ENCODE measurements around the gene VPS36. TPM values are rescaled to one million over a fixed set of nuclear protein-coding genes. Genes with fewer than 3 reads are reported as not detected.
"Not testable (repeated sequence)": the region's sequence is repeated elsewhere in the genome, so short reads cannot be mapped to it uniquely, and the experiment has no call there.

The VPS36 gene
- total RNA-seq, 1 experiment from 2014 or later: 30.6 TPM

DNA sequence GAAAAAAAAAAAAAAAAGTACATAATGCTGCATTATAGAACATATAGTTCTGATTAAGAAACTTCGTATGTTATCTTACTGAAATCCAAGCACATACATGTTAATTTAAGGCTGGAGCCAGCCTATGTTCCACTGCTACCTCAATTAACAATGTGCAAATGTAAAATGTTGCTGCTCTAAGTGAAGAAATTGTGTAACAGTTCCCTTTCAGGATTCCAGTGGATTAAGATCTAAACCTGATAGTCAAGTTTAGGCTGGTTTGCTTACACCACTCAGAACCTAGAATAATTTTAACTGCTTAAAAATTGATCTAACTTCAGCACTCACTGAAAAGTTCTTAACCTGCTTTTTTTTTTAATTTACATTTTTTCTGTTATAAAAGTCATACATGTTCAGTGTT, 4.2 kb downstream of the VPS36 start:
- DNase-seq (ENCODE audit: low spot score): no peak

DNA sequence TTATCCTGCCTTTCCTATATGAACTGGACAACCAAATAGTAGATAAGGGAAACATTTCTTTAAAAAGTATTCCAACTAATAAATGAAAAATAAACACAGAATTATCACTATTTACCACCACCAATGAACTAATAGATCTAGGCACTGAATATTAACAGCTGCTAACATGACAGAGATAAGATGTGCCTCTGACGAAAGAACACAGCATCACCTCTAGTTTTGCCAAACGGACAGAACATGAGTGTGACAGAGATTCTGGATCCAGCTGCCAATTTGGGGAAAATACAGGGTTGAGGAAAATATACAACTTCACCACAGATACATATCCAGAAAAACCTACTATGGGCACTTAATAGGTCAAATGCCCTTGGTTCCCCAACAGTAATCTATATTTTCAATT, 18.0 kb downstream of the VPS36 start:
- no peak for DNase-seq (ENCODE audit: low spot score)

DNA sequence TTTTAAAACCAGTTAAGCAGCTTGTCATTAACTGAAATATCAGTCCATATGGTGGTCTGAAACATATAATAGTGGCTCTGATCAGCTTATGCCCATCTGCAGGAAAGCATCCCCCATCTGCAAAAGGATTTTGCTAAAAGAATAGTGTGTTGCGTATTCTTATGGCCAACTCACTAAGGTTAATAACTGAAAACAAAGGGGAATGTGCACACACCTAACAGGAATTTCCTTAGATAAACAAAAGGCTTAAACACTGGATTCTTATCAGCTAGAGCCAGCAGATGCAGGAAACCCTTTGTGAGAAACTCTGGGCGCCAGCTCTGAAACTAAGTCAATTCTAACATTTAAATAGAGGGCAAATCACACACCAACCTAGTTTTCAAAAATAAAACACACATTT, 22.1 kb downstream of the VPS36 start:
- DNase-seq (ENCODE audit: low spot score): peak; percentile 59

DNA sequence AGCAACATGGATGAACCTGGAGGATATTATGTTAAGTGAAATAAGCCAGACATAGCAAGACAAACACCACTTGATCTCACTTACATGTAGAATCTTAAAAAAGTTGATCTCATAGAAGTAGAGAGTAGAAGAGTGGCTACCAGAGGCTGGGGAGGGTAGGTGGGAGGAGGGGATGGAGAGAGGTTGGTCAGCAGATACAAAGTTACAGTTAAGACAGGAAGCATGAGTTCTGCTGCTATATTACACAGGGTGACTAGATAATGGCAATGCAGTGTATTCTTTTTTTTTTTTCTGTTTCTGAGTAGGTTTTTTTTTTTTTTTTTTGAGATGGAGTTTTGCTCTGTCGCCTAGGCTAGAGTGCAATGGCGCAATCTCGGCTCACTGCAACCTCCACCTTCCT, 29.2 kb downstream of the VPS36 start:
- no peak for DNase-seq (ENCODE audit: low spot score)

DNA sequence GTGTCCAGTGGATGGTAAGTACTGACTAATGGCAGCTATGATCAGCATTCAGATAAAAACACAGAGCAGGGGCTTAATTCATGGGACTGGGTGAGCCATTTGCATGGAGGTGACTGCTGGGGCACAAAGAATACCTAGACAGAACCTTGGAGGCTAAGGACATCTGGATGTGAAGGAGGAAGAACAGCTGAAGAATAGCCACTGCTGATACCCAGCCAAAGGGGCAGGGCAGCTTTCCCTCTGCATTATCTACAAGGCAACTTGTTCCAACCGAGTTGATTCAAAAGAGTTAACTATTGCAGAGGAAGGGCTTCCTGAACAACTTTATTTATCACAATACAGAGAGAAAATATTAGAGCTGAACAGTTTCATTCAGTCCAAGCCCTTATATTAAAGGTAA, 31.4 kb downstream of the VPS36 start:
- DNase-seq (ENCODE audit: low spot score): no peak

DNA sequence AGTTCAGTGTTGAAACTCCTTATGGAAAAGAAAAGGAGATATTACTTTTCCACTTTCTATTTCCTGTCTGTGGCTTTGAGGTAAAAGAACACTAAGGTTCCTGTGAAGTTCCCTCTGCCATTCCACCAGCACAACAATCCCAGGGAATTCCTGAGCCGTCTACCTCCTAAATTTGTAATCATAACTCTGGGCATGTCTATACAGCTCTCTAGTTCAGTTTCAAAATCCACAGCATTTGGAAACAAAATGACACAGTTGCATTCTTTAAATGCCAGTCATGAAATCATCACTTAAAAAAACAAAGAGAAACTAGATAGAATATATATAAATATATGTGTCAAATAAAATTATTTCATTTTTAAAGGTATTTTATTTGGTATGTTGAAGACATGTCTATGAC, 35.5 kb downstream of the VPS36 start:
- no peak for DNase-seq (ENCODE audit: low spot score)

DNA sequence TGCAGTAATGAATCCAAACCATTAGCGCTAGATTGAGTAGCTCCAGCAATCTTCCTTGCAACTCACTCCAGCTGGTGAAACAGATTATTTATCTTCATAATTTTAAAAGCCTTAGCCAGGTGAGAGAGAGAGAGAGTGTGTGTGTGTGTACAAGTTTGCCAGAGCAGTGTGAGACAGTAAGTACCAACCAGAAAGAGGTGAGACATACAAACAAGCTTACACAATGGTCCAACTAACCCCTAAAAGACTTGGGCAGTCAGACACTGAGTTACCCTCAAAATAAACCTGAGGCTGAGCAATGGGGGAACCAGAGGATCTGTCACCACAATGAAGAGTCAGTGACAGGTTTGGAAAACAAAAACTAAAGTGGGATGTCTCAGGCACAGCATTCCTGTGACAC, 36.4 kb downstream of the VPS36 start:
- no peak for DNase-seq (ENCODE audit: low spot score)

DNA sequence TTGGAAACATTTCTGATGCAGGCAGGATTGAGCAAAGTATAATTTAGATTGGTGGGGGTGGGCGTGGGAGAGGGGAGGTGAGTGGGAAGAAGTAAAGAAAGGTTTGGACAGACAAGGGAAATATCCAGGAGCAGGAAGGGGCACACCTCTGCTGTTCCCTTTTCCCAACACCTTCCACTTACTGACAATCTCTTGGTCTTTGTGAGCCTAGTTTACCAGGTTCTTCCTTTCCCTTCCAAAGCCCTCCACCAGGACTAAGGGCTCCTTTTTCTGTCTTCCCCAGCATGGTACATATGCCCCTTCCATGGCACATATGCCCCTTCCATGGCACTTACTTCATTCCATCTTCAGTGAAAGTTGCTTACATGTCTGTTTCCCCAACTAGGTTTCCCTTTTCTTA, 38.3 kb downstream of the VPS36 start:
- DNase-seq (ENCODE audit: low spot score): no peak

DNA sequence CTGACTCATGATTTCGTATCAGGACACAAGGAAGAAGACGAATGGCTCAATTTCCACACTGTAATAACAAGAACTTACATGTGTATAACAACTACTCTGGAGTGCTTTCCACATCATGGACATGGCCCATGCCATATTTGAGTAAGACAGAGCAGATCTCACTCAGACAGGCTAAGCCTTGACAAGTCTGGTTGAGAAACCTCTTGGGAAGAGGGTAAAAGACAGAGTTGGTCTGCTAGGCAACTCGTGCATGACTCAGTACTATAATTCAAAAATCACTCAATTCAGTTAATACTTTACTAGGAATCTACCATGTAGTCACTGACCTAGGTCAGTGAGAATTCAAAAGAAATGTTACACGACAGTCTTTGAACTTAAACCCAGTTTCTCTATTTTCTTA, 38.8 kb downstream of the VPS36 start:
- DNase-seq (ENCODE audit: low spot score): peak; percentile 16

DNA sequence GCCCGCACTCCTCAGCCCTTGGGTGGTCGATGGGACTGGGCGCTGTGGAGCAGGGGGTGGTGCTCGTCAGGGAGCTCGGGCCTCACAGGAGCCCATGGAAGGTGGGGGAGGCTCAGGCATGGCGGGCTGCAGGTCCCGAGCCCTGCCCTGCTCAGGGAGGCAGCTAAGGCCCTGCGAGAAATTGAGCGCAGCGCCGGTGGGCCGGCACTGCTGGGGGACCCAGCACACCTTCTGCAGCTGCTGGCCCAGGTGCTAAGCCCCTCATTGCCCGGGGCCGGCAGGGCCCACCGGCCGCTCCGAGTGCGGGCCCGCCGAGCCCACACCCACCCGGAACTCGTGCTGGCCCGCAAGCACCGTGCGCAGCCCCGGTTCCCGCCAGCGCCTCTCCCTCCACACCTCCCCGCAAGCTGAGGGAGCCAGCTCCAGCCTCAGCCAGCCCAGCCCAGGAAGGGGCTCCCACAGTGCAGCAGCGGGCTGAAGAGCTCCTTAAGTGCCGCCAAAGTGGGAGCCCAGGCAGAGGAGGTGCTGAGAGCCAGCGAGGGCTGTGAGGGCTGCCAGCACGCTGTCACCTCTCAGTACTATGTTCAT, 42.3 kb downstream of the VPS36 start:
- DNase-seq (ENCODE audit: low spot score): not testable (repeated sequence)

DNA sequence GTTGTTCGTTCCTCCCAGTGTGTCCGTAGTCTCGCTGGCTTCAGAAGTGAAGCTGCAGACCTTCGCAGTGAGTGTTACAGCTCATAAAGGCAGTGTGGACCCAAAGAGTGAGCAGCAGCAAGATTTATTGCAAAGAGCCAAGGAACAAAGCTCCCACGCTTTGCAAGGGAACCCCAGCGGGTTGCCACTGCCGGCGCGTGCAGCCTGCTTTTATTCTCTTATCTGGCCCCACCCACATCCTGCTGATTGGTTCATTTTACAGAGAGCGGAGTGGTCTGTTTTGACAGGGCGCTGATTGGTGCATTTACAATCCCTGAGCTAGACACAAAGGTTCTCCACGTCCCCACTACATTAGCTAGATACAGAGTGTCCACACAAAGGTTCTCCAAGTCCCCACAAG, 43.0 kb downstream of the VPS36 start:
- not testable (repeated sequence) for DNase-seq (ENCODE audit: low spot score)

DNA sequence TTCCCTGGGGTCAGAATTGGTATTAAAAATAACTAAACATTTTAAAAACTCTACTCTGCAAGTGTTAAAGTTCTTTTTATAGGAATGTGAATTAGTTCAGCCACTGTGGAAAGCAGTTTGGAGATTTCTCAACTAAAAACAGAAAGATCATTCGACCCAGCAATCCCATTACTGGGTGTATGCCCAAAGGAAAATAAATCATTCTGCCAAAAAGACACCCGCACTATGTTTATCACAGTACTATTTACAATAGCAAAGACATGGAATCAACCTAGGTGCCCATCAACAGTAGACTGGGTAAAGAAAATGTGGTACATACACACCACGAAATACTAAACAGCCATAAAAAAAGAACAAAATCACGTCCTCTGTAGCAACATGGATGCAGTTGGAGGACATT, 43.8 kb downstream of the VPS36 start:
- DNase-seq (ENCODE audit: low spot score): no peak

DNA sequence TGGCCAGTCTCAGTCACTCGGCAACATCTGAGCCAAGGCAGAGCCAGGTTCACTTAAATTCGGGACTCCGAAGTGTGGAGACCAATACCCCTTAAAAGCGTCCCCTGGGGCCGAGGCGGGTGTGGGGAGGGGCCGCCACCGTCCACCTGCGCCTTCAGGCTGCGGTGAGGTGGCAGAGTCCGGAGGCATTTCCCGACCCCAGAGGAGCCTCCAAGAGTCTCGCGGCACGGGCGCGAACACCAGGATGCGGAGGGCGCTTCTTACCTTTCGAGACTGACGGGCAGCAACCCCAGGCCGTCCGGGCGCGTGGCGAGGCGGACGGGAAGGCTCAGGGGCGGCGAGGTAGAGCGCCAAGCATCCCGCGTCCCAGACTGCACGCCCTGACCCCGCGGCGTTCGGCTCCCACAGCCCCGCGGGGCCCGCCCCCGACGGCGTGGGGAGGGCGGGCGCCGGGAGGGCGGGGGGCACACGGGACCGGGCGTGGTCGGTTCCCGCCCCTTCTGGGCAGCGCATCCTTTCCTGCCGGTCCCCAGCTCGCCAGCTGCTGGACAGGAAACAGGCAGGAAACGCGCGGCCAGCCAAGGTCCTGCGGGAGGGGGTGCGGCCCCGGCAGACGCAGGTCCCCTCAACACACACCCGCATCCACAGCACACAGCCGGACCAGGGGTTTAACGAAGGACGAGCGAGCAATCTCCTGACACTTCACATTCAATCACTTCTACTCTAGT, 44.5 kb downstream of the VPS36 start, which contains the start of gene THSD1:
TSS of gene THSD1 (minus strand) at position 406 of the 728 bp plus-strand sequence. CDS start 3,572 bp downstream, outside the sequence.
- no peak for DNase-seq (ENCODE audit: low spot score)

DNA sequence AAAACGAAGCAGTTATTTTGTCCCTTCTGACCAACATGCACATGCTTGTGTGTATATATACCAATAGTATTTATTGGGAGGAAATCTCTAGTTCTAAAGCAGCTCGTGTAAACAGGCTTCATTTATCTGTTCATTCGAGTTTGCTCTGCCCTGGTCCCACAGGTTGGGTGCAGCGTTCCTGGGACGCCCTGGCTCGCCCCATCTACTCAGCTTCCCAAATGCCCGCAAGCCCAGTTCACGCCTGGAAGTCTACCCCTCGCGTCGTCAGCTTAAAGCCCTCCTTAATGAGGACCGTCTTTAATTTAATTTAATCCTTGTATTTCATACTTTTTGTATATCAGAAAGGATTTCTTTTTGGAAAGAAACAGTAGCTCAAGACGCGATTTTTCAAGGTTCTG, 45.1 kb downstream of the VPS36 start:
- no peak for DNase-seq (ENCODE audit: low spot score)

DNA sequence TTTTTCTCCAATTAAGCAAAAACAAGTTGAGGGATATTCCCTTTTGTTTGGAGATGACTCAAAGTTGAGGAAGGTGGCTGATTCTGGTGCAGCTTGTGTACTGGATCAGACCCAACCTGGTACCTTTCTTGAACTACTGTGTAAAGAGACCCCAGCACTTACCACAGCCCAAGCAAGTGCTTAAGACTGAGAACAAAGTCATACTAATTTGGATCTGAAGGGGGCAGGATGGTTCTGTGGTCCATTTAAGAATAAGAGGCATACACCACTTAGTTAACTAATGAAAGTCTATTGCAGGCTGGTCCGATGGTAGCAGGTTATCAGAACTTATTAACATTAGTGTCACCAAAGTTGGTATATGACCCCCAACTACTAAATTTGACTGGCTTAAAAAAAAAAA, 50.7 kb downstream of the VPS36 start:
- no peak for DNase-seq (ENCODE audit: low spot score)

DNA sequence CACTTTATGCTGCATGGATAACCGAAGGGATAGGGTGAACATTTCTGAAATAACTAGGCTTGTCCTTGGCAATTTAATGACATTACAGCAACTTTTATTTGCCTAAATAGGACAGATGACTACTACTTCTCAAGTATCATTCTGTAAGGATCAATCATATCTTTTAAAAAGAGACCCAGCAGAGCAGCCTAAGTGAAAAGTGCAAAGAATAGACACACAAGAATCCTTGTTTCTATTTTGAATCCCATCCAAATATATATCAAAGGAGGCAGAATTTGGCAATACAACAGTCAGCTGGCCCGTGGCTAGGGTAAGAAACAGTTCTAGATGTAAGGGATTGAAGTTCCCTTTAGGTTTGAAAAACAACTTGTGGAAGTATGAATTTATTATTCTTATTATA, 51.4 kb downstream of the VPS36 start:
- no peak for DNase-seq (ENCODE audit: low spot score)

DNA sequence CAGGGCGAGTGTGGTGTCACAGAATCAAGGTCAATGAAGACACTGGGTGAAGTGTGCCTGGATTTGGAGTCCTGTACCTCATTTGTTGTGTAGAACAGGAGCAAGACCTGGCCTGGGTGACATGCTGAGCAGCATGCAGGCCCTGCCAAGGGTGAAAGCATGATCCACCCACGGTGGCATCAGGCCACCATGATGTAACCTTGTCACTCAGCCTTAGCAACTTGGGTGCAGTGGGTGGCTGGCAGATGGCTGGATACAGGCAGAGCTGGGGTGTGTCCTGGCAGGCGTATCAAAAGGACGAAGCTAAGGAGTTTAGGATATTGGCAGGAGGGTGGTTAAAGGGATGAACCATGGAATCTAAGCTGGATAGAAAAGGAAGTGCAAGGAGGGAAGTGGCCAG, 54.7 kb downstream of the VPS36 start:
- DNase-seq (ENCODE audit: low spot score): no peak

DNA sequence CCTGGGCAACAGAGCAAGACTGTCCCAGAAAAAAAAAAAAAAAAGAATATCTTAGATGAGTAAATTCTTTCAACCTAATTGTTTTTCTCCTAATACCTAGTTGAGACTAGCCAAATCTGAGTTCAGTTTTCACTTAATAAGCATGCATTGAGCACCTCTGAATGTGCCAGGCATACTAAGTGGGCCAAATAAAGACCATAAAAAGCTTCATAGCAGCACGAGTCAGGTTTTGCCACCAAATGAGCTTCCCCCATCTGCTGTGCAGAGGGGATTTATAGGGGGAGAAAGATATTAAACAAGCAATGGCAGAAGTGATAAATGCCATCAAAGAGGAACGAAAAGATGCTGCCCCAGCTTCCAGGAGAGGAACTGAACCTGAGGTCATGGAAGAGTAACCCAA, 55.8 kb downstream of the VPS36 start:
- no peak for DNase-seq (ENCODE audit: low spot score)

DNA sequence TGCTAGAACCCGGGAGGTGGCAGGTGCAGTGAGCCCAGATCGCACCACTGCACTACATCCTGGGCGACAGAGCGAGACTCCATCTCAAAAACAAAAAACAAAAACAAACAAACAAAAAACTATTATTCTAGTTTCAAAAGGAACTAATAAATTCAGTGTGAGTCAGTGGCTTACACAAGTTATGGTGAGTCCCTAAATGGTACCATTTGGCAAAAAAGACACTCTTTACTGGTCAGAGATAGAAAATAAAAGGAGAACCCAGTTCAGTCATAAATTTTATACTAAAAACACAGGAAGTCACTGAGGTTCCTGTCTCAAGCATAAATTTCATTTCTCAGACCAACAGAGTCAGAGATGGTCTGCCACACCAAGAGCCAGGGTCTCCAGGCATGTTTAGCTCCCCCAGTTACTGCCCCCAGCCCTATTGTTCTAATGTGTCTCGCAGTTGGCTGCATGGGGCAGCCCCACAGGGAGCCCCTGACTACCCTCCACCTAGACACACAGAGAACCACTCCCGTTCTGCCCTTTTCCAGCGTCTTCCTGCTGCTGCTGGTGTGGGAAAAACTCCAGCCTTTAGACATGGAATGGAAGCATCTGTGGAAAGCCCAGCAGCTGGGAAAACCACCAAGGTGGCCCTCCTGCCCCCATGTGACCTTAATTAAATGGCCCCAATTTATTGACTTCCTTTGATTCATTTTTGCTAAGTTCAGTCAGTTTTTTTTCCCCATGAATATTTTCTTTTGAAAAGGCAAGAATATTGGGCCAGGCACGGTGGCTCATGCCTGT, 56.7 kb downstream of the VPS36 start:
- no peak for DNase-seq (ENCODE audit: low spot score)

DNA sequence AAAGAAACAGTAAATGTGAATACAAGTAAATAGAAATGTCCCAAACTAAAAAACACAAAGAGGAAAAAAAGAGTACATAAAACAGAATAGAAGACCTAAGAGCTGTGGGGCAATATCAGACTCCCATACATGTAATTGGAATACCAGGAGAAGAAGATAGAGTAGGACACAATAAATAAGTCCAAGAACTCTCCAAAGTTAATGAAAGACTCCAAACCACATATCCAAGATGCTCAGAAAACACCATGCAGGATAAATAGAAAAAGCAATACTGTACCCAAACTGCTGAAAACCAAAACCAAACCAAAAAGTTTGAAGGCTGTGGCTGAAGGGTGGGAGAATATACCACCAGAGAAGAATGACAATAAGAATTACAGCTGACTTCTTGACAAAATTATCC, 62.7 kb downstream of the VPS36 start:
- no peak for DNase-seq (ENCODE audit: low spot score)

DNA sequence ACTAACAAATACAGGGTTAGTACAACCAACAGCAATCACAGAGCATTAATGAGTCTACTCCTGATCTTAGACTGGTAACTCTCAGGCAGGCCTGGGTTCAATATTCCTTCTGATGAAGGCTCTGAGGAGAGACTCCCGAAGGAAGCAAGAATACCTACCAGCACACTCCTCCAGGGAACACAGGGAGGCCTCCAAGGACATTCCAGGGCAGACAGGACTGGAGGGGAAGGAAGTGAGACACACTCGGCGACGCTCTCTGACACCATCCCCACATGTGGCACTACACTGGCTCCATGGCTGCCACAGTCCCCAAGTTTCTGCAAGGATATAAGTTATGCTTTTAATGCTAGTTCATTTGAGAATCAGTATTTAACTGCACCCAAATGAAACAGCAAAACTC, 64.6 kb downstream of the VPS36 start:
- no peak for DNase-seq (ENCODE audit: low spot score)

DNA sequence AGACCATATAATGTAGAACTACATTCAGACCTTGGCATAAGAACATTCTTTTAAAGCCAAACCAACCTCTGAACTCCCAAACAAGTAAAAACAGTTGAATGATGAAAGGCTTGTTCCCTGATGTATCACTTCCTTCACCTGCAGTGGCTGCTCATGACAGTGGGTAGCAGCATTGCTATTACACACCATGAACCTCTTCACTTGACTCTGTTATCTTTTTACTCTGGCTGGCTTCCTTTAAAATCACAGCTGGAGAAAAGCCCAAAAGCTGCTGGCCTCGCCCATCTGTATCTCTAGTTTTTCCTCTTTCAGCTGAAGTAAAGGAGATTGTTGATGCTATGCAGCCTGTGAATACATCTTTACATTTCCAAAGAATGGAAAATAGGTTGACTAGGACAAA, 67.1 kb downstream of the VPS36 start:
- no peak for DNase-seq (ENCODE audit: low spot score)

DNA sequence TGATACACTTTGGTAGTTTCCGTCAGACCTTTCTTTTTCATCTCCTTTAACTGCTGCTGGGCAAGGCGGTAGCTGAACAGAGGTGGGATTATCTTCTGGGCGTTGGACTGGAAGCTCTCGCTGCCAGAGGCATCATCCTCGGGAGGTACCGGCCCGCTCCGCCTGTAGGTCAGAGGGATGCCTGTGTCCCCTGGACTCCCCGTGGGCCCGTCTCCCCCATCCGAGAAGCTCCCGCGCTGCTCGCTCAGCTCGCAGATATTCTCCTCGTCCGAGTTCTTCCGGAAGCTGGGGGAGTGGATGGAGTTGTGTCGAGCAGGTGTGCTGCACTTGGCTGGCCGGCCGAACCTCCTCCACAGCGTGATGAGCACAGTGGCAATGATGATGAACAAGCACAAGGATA, 72.1 kb downstream of the VPS36 start:
- DNase-seq (ENCODE audit: low spot score): no peak
